Suppressor macrophage treated with lipopolysaccharide for 4 hours (primary cell): Measurements from ENCODE around the gene CORO1A.
"Not testable (repeated sequence)": the region's sequence is repeated elsewhere in the genome, so short reads cannot be mapped to it uniquely, and the experiment has no call there.

Source experiments
- DNase-seq: peaks from one replicate; pipeline ENCODE4 v3.0.0-alpha.2; 2020

CORO1A gene

DNA sequence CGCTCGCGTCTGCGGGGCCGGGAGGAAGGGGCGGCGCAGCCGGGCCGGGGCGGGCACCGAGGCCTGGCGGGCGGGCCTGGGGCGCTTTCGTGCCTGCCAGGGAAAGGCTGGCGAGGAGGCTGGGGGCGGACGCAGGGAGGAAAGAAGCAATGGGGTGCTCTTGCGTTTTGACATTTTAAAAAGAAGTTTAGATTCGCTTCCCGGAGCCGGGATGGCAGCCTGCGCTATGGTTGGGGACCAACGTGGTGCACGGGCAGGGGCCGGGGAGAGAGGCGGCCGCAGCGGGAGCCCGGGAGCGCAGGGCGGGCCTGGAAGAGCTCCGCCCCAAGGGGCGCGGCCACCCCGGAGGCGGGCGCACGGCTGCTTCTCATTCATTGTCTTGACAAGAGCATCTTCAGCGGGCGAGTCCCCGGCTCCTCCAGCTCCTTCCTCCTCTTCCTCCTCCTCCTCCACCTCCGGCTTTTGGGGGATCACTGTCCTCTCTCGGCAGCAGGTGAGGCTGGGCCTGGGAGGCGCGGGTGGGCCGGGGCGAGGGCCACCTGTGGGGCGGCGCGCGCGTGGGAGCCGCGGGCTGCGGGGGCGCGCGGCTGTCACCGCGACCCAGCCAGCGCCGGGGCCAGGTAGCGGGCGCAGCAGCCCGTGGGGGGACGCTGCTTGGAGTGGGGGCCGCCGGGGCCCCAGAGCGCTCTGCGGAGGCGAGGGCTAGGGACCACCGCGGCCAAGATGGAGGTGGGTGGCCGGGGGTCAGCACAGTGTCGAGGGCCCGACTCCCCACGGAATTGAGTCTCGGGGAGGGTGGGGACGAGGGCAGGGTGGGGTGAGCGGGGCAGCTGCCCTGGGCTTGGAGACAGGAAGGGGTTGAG lies at the start of gene CORO1A:
Gene CORO1A (plus strand): TSS at position 370 of the 863 bp plus-strand sequence. CDS start 1,608 bp downstream, outside the sequence.
- peak; percentile 84 for DNase-seq

- peak; percentile 71 for DNase-seq
Measured at GRCh38 chr16:30136971-30137605, 46.3 kb upstream of the CORO1A start.

DNA sequence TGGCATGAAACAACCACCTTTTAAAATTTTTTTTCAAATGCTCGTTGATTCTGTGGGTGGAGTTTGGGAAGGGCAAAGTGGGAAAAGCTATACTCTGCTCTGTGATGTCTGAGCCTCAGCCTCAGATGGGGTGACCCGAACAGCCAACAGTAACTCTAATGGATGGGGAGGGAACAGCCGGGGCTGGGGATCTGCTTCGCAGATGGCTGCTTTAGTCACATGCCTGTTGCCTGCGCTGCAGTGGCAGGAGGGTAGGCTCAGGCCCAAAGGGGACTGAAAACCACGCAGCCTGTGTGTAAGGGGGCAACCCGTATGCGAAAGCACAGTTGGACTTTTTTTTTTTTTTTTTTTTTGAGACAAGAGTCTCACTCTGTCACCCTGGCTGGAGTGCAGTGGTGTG lies 45.5 kb upstream of the CORO1A start:
- DNase-seq, result no peak

GRCh38 chr16:30139583-30140481 lies 43.6 kb upstream of the CORO1A start:
- peak; percentile 26 for DNase-seq

DNA sequence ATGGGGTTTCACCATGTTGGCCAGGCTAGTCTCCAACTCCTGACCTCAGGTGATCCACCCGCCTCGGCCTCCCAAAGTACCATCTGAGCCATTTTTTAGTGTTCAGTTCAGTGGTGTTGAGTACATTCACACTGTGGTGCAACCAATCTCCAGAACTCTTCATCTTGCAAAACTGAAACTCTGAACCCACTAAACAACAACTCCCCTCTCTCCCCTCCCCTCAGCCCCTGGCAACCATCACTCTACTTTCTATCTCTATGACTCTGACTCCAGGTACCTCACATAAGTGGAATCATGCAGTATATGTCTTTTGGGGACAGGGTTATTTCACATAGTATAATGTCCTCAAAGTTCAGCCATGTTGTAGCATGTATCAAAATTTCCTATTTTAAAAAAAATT lies 41.7 kb upstream of the CORO1A start:
- no peak for DNase-seq

GRCh38 chr16:30142672-30143346 lies 40.6 kb upstream of the CORO1A start:
- peak; percentile 52 for DNase-seq

DNA sequence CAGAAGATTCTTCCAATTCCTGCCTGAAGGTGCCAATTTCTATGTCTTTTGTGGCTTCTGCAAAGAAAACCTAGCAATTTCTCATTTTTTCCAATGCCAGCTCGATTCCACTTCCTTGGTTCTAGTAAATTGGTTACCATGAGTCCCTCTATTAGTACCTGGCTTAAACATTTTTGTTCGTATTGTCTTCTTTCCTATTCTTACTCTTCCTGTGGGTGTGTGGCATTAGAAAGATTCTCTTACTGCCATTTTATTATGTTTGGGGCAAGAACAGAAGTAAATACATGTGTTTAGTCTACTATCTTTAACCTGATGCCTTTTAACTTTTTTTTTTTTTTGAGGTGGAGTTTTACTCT lies 40.1 kb upstream of the CORO1A start:
- no peak for DNase-seq

- DNase-seq, result no peak
Measured at GRCh38 chr16:30144017-30144416, 39.4 kb upstream of the CORO1A start.

- DNase-seq, result no peak
Measured at GRCh38 chr16:30144917-30145316, 38.5 kb upstream of the CORO1A start.

DNA sequence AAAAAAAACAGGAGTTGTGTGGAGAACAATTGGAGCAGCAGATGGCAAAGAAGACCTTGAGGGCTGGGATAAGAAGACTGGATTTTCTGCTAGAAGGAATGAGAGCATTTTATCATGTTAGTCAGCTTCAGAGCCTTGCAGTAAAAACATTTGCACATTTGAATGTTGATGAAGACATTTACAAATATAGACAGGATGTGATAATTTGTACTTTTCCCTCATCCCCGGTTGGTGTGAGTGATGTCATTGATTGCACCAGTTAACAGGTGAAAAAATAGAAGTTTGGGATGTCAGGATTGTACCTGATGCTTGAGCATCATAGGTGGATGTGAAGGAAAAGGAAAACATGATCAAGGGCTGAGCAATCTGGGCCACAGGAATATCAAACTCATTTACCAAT lies 37.7 kb upstream of the CORO1A start:
- DNase-seq, result no peak

DNA sequence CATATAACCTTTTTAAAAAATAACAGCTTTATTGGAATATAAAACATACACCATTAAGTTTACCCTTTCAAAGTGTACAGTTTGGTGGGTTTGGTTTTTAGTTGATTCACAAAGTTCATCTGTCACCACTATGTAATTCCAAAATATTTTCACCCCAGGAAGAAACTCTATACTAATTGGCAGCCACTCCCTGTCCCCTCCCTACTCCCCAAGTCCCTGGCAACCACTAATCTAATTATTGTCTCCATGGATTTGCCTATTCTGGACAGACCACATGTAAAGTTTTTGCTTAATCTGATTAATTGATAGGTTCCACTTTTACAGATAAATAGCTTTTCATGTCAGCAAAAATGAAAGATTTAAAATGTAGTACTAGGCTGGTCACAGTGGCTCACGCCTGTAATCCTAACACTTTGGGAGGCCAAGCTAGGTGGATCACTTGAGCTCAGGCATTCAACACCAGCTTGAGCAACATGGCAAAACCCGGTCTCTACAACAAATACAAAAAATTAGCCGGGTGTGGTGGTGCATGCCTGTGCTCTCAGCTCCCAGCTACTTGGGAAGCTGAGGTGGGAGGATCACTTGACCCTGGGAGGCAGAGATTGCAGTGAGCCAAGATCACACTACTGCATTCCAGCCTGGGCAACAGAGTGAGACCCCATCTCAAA lies 35.4 kb upstream of the CORO1A start:
- DNase-seq, result no peak

GRCh38 chr16:30149250-30149930 lies 34.0 kb upstream of the CORO1A start:
- peak; percentile 75 for DNase-seq

DNA sequence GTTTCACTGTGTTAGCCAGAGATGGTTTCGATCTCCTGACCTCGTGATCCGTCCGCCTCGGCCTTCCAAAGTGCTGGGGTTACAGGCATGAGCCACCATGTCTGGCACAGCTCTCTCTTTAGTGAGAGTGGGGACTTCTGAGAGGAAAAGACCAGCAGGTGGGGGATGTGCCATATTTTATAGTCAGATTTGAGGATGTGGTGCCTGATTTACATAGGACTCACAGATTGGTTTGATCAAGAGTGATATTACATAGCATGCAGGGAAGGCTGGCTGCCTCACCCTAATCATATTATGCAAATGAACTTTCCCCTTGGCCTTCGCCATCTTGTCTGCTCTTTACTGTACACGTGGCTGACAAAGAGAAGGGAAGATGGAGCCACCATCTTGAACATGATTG lies 32.3 kb upstream of the CORO1A start:
- DNase-seq, result no peak

DNA sequence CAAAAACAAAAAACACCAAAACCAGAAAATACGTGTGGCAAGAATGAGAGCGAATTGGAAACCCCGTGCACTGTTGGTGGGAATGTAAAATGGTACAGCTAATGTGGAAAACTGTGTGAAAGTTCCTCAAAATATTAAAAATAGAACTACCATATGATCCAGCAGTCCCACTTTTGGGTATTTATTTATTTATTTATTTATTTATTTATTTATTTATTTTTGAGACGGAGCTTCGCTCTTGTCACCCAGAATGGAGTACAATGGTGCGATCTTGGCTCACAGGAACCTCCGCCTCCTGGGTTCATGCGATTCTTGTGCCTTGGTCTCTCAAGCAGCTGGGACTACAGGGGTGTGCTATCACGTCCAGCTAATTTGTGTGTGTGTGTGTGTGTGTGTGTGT lies 30.9 kb upstream of the CORO1A start:
- no peak for DNase-seq

DNA sequence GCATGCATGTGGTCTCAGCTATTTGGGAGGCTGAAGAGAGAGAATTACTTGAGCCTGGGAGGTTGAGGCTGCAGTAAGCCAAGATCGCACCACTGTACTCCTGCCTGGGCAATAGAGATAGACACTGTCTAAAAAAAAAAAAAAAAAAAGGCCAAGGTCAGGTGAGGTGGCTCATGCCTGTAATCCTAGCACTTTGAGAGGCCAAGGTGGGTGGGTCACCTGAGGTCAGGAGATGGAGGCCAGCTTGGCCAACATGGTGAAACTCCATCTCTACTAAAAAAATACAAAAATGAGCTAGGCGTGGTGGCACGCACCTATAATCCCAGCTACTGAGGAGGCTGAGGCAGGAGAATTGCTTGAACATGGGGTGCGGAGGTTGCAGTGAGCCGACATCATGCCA lies 28.2 kb upstream of the CORO1A start:
- DNase-seq, result no peak

DNA sequence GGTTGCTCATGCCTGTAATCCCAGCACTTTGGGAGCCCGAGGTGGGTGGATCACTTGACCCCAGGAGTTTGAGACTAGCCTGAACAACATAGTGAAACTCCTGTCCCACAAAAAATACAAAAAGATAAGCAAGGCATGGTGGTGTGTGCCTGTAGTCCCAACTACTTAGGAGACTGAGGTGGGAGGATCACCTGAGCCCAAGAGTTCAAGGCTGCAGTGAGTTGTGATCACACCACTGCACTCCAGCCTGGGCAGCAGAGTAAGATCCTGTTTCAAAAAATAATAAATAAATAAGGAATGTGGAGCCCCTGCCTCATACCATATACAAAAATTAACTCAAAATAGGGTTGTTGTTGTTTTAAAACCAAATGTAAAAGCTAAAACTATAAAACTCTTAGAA lies 26.2 kb upstream of the CORO1A start:
- no peak for DNase-seq

DNA sequence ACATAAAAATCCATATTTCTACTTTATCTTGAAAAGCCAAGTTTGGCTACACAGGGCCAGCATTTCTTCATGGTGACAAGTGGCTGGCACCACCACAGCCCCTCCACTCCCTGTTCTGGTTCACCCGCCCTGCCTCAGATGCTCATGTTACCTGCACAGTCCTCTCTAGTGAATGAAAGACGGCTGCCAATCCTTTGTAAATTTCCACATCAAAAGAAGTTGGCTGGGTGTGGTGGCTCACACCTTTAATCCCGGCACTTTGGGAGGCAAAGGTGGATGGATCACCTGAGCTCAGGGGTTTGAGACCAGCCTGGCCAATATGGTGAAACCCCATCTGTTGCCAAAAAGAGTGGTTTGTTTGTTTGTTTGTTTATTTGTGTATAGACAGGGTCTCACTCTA lies 19.9 kb upstream of the CORO1A start:
- no peak for DNase-seq

- peak; percentile 82 for DNase-seq
Measured at GRCh38 chr16:30166202-30166902, 17.1 kb upstream of the CORO1A start.

DNA sequence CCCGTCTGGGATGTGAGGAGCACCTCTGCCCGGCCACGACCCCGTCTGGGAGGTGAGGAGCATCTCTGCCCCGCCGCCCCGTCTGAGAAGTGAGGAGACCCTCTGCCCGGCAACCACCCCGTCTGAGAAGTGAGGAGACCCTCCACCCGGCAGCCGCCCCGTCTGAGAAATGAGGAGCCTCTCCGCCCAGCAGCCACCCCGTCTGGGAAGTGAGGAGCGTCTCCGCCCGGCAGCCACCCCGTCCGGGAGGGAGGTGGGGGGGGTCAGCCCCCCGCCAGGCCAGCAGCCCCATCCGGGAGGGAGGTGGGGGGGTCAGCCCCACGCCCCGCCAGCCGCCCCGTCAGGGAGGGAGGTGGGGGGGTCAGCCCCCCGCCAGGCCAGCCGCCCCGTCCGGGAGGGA lies 14.7 kb upstream of the CORO1A start:
- DNase-seq, result not testable (repeated sequence)

DNA sequence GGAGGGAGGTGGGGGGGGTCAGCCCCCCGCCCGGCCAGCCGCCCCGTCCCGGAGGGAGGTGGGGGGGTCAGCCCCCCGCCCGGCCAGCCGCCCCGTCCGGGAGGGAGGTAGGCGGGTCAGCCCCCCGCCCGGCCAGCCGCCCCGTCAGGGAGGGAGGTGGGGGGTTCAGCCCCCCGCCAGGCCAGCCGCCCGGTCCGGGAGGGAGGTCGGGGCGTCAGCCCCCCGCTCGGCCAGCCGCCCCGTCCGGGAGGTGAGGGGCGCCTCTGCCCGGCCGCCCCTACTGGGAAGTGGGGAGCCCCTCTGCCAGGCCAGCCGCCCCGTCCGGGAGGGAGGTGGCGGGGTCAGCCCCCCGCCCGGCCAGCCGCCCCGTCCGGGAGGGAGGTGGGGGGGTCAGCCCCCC lies 14.0 kb upstream of the CORO1A start:
- DNase-seq, result not testable (repeated sequence)

- DNase-seq, result not testable (repeated sequence)
Measured at GRCh38 chr16:30170145-30170544, 13.3 kb upstream of the CORO1A start.
